NCI-H2029 treated with DMSO at 0.1 percent for 48 hours (cell line): ENCODE measurements around the gene TCERG1.

ENCODE experiments used
- DNase-seq: peaks from one replicate; lab custom pipeline; 2025; lab: John Stamatoyannopoulos, UW

Gene TCERG1

DNA sequence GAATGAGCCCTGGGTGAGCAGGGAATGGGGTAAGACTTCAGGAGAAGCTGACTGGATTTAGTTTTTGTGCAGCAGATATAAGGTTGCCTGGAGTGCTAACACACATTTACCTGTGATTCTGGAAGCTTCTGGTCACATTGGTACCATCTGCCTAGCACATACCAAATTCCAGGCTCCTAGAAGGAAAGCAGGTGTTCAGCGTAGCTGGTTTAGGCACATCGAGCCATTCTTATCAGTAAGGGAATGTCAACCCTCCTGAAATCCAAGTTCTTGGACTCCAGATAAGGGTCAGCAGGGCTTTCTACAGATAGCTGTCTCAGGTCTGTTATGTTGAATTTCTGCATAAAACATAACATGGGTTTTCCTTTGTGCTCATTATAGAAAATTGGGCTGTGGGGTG is 10.3 kb downstream of the TCERG1 start:
- DNase-seq = no peak

DNA sequence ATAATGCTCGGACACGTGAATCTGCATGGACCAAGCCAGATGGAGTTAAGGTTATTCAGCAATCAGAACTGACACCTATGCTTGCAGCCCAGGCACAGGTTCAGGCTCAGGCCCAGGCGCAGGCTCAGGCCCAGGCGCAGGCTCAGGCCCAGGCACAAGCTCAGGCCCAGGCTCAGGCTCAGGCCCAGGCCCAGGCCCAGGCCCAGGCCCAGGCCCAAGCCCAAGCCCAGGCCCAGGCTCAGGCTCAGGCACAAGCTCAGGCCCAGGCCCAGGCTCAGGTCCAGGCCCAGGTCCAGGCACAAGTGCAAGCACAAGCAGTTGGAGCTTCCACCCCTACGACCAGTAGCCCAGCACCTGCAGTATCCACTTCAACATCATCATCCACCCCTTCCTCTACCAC is 11.8 kb downstream of the TCERG1 start:
- DNase-seq = no peak

DNA sequence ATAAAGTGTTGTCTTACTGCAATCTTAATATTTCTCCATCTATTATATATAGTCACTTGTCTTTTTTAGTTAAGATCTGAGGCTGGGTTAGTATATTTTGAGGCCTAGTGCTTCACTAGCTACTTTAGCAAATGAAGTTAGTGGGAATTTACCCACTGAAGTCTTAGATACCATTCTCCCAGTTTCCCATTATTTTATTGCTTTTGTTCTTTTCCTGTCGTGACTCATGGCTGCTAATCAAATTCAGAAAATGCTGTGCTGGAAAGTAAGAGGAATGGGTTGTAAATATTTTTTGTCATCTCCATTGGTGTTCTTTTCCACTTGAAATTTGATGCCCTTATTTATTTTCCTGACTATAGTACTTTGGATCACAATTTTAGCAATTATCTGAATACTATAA is 14.2 kb downstream of the TCERG1 start:
- DNase-seq = no peak

DNA sequence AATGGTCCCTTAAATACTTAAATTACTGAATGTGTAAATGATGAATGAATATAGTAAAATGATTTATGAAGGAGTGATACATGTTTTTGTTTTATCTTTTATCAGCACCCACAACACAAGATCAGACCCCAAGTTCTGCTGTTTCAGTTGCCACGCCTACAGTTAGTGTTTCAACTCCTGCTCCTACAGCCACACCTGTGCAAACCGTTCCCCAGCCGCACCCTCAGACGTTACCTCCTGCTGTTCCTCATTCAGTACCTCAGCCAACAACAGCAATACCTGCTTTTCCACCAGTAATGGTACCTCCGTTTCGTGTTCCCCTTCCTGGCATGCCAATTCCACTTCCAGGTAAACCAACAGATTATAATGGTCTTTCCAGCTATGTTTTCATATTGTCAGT is 16.3 kb downstream of the TCERG1 start:
- no peak for DNase-seq

DNA sequence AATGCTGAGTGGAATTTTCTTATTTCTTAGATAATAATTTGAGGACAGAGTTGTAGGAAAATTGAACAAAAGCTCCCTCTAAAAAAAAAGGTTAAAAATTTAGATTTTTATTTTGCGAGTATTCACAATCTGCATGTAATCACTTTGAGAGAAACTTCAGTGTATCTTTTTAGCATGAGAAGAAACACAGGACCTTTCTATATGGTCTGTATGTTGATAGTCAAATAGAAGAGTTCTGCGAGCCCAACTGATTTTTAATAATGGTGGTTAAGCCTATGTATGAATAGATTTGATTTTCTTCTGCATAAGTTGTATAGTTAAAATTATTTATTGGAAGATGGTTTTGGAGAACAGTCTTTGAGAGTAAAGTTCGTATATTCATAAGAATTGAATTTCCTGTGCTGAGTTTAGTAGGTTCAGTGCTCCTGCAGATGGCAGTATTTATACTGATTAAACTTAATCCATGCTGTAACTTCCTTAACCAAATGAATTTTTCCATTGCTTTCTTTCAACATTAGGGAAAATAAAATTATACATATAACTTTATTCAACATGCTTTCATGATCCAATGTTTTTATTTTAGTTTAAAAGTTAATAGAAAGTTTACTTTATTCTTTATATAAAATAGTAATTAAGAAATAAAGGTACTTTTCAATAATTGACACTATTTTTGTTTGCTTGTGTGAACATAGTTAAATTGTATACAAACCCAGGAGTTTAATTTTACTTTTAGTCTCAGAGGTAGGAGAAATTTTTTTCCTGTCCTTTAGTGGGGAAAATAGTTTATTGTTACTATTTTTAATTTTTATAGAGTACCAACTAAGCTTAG is 19.6 kb downstream of the TCERG1 start:
- no peak for DNase-seq

DNA sequence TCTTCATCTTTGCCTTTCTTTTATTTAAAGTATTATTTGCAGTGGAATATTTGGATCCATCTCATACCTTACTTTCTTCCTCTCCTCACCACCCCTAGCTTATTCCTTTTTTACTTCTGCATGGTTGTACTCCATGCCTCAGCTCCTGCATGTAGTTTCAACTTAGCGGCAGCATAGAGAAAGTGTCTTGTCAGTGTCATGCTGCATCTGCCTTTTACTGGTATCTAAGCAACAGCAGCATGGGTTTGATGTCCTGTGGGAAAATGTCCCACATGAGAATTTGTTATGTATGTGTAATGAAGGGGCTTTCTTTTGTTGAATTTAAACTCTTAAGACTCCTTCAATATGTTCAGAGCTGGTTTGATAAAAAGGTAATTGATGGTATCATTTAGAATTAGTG is 20.6 kb downstream of the TCERG1 start:
- no peak for DNase-seq

DNA sequence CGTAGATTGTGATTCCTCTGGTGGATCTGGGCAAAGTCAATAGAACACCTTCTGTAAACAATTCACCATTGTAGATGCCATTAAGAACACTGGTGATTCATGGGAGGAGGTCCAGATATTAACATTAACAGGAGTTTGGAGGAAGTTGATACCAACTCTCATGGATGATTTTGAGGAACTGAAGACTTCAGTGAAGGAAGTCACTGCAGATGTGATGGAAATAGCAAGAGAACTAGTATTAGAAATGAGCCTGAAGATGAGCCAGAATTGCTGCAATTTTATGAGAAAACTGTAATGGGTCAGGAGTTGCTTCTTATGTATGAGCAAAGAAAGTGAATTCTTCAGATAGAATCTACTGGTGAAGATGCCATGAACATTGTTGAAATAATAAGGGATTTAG is 26.9 kb downstream of the TCERG1 start:
- DNase-seq = no peak

DNA sequence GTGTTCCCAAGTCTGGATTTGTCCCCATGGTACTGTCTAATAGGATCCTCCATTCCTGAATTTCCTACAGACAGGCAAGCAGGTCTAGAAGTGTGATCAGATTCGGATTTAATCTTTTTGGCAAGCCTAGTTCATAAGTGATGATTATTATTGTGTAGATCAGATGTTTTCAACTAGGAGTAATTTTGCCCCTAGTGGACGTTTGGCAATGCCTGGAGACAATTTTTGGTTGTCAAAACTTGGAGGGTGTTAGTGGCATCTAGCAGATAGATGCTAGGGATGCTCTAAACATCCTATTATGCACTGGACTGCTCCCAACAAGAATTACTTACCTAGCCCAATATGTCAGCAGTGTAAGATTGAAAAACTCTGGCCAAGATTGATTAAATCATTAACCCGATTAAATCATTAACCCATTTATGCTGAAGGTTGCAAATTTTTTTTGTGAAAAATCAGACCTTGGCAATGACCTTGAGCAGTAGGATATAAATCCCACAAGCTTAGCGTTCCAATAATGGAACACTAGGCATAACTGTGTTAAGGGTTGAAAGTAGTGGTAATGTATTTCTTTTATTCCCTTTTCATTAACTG is 28.2 kb downstream of the TCERG1 start:
- no peak for DNase-seq

DNA sequence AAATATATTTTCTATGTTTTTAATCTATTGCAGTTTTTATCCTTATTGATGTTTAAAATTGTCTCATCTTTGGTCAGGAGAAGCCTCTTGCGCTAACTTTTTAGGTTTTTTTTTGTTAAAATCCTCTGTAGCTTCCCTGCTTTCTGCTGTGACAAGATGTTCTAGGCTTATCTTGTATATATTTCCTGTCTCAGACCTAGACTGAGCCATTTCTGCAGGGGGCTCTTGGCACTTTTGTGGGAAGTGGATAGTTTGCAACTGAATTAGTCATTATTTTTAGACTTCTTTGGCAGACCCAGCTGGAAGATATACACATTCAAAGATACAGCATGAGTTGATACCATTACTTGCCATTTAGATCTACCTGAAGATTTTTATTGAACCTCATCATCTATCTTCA is 28.8 kb downstream of the TCERG1 start:
- DNase-seq = no peak

DNA sequence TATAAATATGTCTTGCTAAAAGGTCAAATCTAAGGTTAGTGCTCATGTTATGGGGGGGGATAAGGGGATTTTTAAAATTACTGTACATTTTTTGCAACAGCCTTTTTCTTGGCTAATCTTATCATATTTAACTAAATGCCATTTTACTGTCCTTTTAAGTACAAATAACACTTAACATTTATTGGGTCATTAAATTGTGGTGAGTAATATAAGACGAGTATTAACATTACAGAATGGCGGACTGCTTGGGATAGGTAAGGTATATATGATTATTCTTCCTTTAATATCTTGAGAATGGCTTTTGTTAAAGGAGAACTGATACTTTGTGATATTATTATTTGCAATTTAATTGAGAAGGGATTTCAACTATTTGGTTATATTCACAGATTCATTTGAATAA is 35.6 kb downstream of the TCERG1 start:
- DNase-seq = no peak

DNA sequence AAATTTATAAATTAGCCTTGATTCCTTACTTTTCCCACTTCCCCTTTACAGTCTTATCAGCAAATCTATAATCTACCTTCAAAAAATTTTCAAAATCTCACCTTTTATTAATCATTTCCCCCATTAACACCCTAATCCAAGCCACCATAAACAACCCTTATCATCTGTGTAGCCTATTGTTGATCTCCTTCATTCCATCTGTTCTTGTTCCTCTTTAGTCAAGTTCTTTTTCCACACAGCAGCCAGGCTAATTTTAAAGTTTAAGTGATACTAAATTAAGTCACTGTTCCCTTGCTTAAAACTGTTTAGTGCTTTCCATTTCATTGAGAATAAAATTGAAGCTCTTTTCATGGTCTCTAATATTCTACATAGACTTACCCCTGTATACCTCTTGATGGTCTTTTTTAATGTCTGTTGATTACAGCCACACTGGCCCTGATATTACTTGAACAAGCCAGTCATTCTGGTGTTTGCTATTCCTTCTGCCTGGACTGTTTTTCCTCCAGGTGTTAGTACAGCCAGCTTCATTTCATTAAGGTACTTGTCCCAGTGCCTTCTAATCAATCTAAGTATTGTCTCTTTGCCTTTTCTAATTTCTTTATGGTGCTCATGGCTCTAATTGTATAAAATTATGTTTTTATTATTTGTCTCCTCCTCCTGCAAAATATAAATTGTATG is 37.7 kb downstream of the TCERG1 start:
- DNase-seq = no peak

DNA sequence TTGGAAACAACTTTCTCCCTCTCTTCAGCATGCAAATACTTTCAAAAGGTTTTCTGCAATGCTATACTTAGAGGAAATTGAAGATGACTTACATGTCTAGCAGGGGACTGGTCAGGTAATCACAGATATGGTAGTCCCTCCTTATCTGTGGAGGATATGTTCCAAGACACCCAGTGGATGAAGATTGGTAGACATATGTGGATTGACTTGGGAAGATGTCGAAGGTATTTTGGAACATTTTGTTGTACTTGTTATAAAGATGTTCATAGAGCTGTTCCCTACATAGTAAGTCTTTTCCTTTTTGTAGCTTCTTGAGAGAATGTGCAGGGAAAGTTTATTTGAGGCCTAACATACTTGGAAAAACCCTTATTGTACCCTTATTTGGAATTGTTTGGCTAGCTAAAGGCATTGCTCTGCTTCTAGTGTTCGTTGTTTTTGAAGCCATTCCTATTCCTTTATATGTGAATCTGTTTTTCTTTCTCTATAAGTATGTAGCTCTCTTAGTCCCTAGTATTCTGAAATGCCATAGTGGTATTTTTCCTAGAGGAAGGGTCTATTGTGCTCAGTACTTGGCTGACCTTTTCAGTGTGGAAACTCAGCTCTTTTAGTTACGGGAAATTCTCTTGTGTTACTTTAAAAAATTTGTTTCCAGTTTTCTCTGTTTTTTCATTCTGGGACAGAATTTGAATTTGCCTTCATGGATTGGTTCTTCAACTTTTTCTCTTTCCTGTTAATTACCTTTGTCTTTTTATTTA is 43.1 kb downstream of the TCERG1 start:
- no peak for DNase-seq

DNA sequence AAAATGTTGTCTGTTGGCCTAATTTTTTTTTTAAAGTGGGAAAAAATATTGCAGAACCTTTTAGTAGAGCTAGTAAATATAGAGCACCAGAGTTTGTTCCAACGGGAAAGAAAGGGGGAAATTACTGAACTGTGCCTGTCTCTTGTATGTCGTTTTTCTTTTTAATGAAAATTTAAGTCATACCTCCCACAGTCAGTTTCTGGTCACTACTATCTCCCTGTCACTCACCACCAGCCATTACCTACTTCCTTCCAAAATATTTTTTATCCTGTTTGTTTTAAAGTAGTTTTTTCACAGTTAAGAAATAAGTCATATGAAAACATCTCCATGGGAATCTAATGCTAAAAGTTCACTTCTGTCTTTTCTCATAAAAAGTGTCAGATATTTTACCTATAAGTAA is 47.5 kb downstream of the TCERG1 start:
- DNase-seq = no peak

DNA sequence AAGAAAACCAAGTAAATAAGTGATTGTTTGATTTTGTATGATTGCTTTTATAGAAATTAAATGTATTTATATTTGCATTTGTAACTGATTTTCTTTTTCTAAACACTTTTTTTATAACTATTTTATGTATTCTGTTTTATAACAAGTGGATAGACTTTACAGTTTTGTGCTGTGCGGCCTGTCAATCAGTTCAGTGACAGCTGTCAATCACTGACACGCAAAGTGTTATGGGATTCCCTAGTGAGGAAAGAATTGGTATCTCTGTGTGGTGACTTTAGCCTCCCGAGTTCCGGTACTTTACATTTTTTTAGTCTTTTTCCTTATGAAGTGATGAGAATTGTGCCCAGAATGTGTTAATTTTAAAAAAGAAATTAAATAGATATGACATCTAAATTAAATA is 52.5 kb downstream of the TCERG1 start:
- no peak for DNase-seq

DNA sequence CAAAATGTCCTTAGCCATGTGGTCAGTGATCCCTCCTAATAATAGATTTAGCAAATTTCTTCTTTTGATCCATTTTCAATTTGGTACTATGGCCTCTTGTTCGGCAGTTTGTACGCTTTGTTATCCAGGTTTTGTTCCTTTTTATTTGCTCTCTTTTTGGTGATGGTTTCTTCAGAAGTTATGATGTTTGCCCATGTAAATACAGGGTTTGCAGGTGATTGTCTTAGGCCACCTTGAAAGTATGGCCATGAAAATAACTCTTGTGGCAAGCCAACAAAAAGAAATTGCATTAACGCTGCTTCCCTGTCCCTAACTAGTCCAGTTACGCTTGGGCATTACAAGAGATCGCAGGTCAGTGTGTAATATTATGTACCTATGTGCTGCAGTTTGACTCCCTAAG is 60.3 kb downstream of the TCERG1 start:
- DNase-seq = no peak

DNA sequence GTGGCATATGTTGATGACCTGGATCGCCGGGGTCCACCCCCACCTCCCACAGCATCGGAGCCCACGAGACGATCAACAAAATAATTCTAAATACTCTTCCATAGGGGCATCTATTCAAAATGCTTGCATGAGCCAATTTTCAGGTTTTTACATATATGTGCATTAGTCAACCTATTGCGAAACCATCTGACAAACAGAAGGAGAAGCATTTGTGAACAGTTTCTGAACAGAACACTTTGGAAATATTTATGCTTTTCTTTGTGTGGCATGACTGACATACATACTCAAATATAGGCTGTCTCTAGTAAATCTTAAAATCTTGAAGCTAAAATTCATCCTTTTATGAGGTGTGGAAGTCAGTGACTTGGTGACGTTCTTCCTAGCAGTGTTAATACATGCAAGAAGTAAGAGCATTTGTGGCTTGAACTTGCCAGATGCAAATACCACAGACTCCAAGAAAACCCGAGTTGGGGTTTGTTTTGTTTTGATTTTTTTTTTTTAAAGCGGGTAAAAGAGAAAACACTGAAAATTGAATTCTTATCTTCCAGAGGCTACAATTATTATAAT is 63.5 kb downstream of the TCERG1 start:
- DNase-seq = no peak

DNA sequence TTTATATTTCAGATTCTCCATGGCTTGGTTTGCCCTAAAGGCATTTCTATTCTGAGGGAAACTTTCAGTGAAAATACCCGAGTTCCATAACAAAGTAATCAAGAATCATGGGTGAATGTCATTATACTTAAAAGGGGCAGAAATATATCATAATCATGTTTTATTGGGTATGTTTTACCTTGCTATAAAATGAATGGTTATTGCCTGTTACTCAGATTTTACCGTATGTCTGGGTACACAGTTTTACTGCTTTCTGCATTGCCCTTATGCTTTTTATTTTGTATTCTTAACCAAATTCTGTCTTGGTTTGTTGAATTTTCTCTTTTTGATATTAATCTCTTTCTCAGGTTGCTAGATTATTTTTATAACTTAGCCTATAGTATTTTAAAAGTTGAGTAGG is 66.3 kb downstream of the TCERG1 start:
- DNase-seq = no peak

DNA sequence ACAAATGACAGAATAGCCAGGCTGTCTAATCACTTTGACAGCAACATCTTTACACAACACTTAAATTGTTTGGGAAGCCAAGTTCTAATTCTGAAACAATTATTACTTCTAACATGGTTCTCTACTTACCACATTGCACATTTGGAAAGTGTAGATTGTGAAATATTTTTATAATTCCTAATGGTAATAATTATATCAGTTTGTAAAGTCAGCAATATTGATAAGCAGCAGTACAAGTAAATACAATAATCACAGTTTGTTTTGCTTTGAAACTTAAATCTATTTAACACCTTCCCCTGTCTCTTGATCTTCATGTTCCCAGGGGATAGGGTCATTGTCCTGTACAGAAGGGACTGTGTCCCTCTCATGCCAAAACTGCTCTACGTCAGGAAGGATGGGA is 67.4 kb downstream of the TCERG1 start:
- no peak for DNase-seq

DNA sequence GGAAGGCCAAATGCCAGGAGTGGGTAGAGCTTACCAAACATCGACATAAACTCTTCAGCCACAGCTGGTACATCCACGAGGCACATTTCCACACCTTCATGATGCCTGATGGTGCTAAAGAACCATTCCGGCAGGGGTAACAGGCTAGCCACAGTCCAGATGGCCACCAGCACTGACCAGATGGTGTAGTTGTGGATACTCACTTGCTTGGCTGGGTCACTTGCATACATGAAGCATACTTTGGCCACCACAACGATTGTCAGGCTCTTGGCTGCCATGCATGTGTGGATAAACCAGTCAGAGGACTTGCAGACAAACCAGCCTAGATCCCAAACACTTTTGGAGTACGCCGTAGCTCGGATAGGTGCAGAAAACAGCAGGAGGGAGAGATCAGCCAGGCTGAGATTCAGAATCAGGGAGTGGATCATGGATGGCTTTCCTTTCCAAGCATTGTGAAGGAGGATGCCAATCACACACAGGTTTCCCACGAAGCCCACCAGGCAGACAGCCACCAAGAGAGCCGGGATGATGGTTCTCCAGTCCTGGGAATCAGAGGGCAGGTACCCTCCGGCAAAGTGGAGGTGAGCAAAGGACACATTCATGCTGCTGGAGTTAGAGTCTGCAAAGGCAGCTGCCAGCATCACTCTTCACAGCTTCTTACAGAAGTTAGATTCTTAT is 68.5 kb downstream of the TCERG1 start:
- no peak for DNase-seq

DNA sequence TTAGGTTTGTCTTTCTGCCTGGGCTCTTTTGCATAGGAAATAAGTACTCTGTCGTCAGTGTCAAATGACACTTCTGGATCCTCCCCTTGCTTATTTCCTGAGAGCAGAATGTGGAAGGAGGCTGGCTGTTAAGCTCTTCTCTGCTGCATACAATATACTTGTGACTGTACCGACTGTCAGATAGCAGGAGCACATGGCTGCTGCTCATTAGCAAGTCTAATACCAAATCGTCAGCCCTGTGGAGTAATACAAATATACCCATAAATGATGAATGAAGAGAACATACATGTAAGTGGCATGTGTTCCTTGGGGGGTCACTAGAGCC is 69.0 kb downstream of the TCERG1 start, which contains the start of gene GPR151:
GPR151 (minus strand) TSS at position 40 of the 325 bp plus-strand sequence. CDS start 77 bp downstream, outside the sequence.
- no peak for DNase-seq

DNA sequence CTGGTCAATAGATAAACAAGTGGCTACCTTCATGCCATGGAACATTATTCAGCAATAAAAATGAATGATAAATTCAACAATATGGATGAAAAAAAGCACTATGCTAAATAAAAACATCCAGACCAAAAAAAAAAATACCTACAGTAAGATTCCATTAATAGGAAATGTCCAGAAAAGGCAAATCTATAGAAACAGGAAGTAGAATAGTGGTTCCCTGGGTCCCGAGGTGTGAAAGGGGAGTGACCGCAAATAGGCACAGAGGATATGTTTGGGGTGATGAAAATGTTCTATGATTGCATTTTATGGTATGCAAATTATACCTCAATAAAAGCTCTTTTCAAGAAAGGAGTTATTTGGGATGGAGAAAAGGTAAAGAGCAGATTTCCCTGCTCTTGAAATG is 72.4 kb downstream of the TCERG1 start:
- no peak for DNase-seq

DNA sequence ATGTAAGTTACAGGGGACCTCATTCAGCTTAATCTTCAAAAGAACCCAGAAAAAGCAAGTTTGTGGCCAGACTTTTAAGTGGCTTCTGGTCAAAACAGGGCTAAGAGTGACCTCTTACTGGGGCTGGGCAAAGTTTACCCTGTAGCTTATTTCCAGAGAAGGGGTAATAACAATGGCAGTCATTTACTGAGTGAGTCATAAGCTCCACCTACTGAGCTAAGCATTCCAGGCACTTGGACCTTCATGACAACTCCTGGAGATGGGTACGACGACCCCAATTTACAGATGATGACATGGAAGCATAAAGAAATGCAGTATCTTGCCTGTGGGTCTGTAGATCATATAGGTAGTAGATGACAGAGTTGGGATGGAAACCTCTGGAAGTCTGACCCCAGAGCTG is 73.6 kb downstream of the TCERG1 start:
- DNase-seq = no peak
